ENCODE data around the gene CCNH. TPM values are rescaled to one million over a fixed set of nuclear protein-coding genes. Genes with fewer than 3 reads are reported as not detected.

CCNH gene
- 44.0 TPM for total RNA-seq (2021; ENCODE audit: unreplicated experiment)
- 33.1 TPM for polyA plus RNA-seq (2012; ENCODE audit: insufficient read length)
- Bru-seq, nascent RNA = percentile 88 among the genes with signal in this experiment
- BruChase-seq, experiment 1, labeled RNA remaining after a 2-hour chase = percentile 78 among the genes with signal in this experiment
- percentile 77 among the genes with signal in this experiment for BruChase-seq, experiment 2, labeled RNA remaining after a 6-hour chase
- long read RNA-seq, transcript CCNH-201 (9 exons, 1,378 nt) = major isoform, 49 of 61 reads
- long read RNA-seq, partial matches to known transcripts = 3 of 61 reads
- long read RNA-seq, other reads (novel, unspliced or antisense) = 9 of 61 reads

GRCh38 chr5:87412630-87413342 is at the start of gene CCNH:
Gene CCNH (minus strand): TSS chr5:87412930. CDS start chr5:87412794, 136 bp downstream.
- Histone ChIP-seq H3K27ac (ENCODE audit: low read length) (peak within 1 kb of the TSS; percentile 97), H3K4me3 (ENCODE audit: low read depth in 2 of 2, low read length in 2 of 2) (peak within 1 kb of the TSS; percentile 82 to 94), H3K27me3 (ENCODE audit: control insufficient read depth, insufficient read depth, low read length) (no peaks in the 10 kb centered on the region), H3K36me3 (ENCODE audit: control insufficient read depth, insufficient read depth, low read length) (peaks cover 31% of the 10 kb centered on the region), H3K9me3 (ENCODE audit: control insufficient read depth, insufficient read depth, low read depth, low read length) (no peaks in the 10 kb centered on the region), H3K4me1 (ENCODE audit: control insufficient read depth, insufficient read depth, low read length) (peaks cover 12% of the 10 kb centered on the region; the same call in 1 of the 2 replicates)
- TF ChIP-seq POLR2AphosphoS5 (IDR thresholded peaks at IDR 0.05; ENCODE audit: low read depth, low read length) (peak; percentile 75), TCF7L2 (IDR thresholded peaks at IDR 0.05; ENCODE audit: low read depth, low read length) (no peak; the same call in 1 of the 2 replicates), SIN3A (IDR thresholded peaks at IDR 0.05; ENCODE audit: borderline replicate concordance, insufficient read depth, low read depth, low read length) (peak; percentile 78)
- ChIA-PET CTCF (no interaction called here), POLR2A (interaction anchor here (0.6 kb wide), 1 partner anchor 13 kb away, joined by 4 read pairs; no protein-coding TSS in a partner anchor)
- intact Hi-C loops (cut with micrococcal nuclease; ENCODE audit: unreplicated experiment) (no loop called here), in situ Hi-C loops (cut with HindIII; ENCODE audit: low pct_unique_long_range_greater_than_20kb, low sequenced_read_pairs) (no loop called here)
- BruUV-seq (replicated peaks) = no TSS peak
- ATAC-seq (peak; percentile 99), DNase-seq (ENCODE audit: low read depth, low spot score) (peak; percentile 94)

DNA sequence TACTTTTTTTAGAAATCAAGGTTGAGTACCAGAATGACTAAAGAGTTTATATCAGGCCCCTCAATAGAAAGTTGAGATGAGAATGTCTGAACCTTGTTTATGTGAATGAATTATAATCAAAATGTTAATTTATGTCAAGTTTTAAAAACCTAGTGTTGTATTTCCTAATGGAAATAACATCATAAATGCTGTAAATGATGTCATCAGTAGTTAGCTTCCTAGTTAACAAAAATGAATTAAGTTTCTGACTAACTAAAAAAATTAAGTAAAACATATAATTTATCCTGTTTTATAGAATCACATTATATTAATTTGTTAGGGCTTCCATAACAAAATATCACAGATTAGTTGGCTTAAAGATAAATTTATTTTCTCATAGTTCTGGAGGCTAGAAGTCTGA is 45.0 kb upstream of the CCNH start:
- Histone ChIP-seq H3K27me3 (ENCODE audit: control insufficient read depth, insufficient read depth, low read length) (no peaks in the 10 kb centered on the region; the same call in 1 of the 2 replicates), H3K36me3 (ENCODE audit: control insufficient read depth, insufficient read depth, low read length) (no peaks in the 10 kb centered on the region), H3K4me3 (ENCODE audit: low read depth in 2 of 2, low read length in 2 of 2) (no peak overlapping the region), H3K27ac (ENCODE audit: low read length) (no peak overlapping the region), H3K9me3 (ENCODE audit: control insufficient read depth, insufficient read depth, low read depth, low read length) (no peaks in the 10 kb centered on the region), H3K4me1 (ENCODE audit: control insufficient read depth, insufficient read depth, low read length) (no peaks in the 10 kb centered on the region)
- in situ Hi-C loops (cut with HindIII; ENCODE audit: low pct_unique_long_range_greater_than_20kb, low sequenced_read_pairs) = no loop called here
- ChIA-PET POLR2A (no interaction called here), CTCF (no interaction called here)
- no TSS peak for BruUV-seq (replicated peaks)
- no peak for TF ChIP-seq CTCF (IDR thresholded peaks at IDR 0.05)
- intact Hi-C loops (cut with micrococcal nuclease; ENCODE audit: unreplicated experiment) = no loop called here
- ATAC-seq (no peak), DNase-seq (ENCODE audit: low read depth, low spot score) (no peak)

GRCh38 chr5:87453801-87454200 is 41.1 kb upstream of the CCNH start:
- Histone ChIP-seq H3K27ac (ENCODE audit: low read length) (no peak overlapping the region), H3K4me3 (ENCODE audit: low read depth in 2 of 2, low read length in 2 of 2) (no peak overlapping the region), H3K4me1 (ENCODE audit: control insufficient read depth, insufficient read depth, low read length) (no peaks in the 10 kb centered on the region), H3K27me3 (ENCODE audit: control insufficient read depth, insufficient read depth, low read length) (no peaks in the 10 kb centered on the region; the same call in 1 of the 2 replicates), H3K9me3 (ENCODE audit: control insufficient read depth, insufficient read depth, low read depth, low read length) (no peaks in the 10 kb centered on the region), H3K36me3 (ENCODE audit: control insufficient read depth, insufficient read depth, low read length) (no peaks in the 10 kb centered on the region)
- DNase-seq (ENCODE audit: low read depth, low spot score) (no peak), ATAC-seq (no peak)
- TF ChIP-seq TCF7L2 (IDR thresholded peaks at IDR 0.05; ENCODE audit: low read depth, low read length) (no peak), SIN3A (IDR thresholded peaks at IDR 0.05; ENCODE audit: borderline replicate concordance, insufficient read depth, low read depth, low read length) (no peak), POLR2AphosphoS5 (IDR thresholded peaks at IDR 0.05; ENCODE audit: low read depth, low read length) (no peak), CTCF (IDR thresholded peaks at IDR 0.05) (no peak), REST (IDR thresholded peaks at IDR 0.05; ENCODE audit: insufficient read depth in 1 of 2, low read depth in 2 of 2, low read length in 1 of 2) (no peak)
- intact Hi-C loops (cut with micrococcal nuclease; ENCODE audit: unreplicated experiment) (no loop called here), in situ Hi-C loops (cut with HindIII; ENCODE audit: low pct_unique_long_range_greater_than_20kb, low sequenced_read_pairs) (no loop called here)
- no TSS peak for BruUV-seq (replicated peaks)
- POLR2A ChIA-PET = no interaction called here
- CTCF ChIA-PET = no interaction called here

Data from Panc1 (cell line).